ENCODE results near the gene ZAR1L.

ZAR1L gene

DNA sequence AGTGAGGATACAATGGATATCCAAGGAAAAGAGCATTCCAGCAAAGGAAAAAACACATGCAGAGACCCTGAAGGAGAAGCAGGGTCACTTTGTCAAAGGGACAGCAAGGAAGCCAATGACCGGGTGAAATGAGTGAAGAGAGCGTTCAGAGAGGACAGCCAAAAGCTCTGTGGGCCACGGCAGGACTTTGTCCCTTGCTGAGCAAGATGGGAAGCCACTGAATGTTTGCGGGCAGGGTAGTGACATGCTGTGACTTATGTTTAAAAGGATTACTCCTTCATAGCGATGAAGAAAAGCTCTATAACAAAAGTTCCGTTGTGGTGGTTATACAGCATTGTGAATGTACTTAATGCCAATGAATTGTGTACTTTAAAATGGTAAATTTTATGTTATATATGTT lies 16.5 kb downstream of the ZAR1L start:
- peaks cover 3% of the 10 kb centered on the region for H3K36me3 ChIP-seq (ENCODE audit: control insufficient read depth, insufficient read depth, low read length)
- H3K4me3 ChIP-seq (ENCODE audit: low read length): no peak overlapping the region
- H3K9me3 ChIP-seq (ENCODE audit: control insufficient read depth, low read length): no peaks in the 10 kb centered on the region
- H3K4me1 ChIP-seq (ENCODE audit: control insufficient read depth, insufficient read depth, low read length): no peaks in the 10 kb centered on the region
- no peak overlapping the region for H3K9ac ChIP-seq (ENCODE audit: low read length)
- H3K27me3 ChIP-seq (ENCODE audit: control insufficient read depth, insufficient read depth, low read length): no peaks in the 10 kb centered on the region

DNA sequence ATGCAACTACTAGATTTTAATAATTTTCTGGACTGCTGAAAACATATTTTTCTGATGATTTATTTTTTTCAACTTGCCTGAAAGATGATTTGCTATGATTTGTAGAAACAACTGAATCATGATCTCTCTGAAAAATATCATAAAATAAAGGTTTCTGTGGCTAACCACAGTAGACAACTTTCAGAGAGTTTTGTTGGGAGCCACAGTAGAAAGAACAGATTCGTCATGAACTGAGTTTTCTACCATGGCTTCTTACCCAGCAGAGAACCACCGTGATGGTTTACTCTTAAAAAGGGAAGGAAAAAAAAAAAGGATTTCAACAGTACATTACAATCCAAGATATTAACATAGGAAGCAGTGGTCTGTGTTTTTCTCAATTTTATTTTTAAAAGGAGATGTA lies 18.0 kb downstream of the ZAR1L start:
- no peaks in the 10 kb centered on the region for H3K9me3 ChIP-seq (ENCODE audit: control insufficient read depth, low read length)
- H3K27me3 ChIP-seq (ENCODE audit: control insufficient read depth, insufficient read depth, low read length): no peaks in the 10 kb centered on the region
- H3K4me1 ChIP-seq (ENCODE audit: control insufficient read depth, insufficient read depth, low read length): no peaks in the 10 kb centered on the region
- H3K36me3 ChIP-seq (ENCODE audit: control insufficient read depth, insufficient read depth, low read length): peaks cover 3% of the 10 kb centered on the region
- H3K9ac ChIP-seq (ENCODE audit: low read length): no peak overlapping the region
- no peak overlapping the region for H3K4me3 ChIP-seq (ENCODE audit: low read length)

- Histone ChIP-seq H3K9me3 (ENCODE audit: control insufficient read depth, low read length) (no peaks in the 10 kb centered on the region), H3K4me1 (ENCODE audit: control insufficient read depth, insufficient read depth, low read length) (peaks cover 6% of the 10 kb centered on the region), H3K9ac (ENCODE audit: low read length) (no peak overlapping the region), H3K27me3 (ENCODE audit: control insufficient read depth, insufficient read depth, low read length) (no peaks in the 10 kb centered on the region), H3K4me3 (ENCODE audit: low read length) (no peak overlapping the region), H3K36me3 (ENCODE audit: control insufficient read depth, insufficient read depth, low read length) (no peaks in the 10 kb centered on the region)
Observed at GRCh38 chr13:32285633-32285965, 29.6 kb downstream of the ZAR1L start.

- Histone ChIP-seq H3K4me3 (ENCODE audit: low read length) (no peak overlapping the region), H3K36me3 (ENCODE audit: control insufficient read depth, insufficient read depth, low read length) (no peaks in the 10 kb centered on the region), H3K27me3 (ENCODE audit: control insufficient read depth, insufficient read depth, low read length) (no peaks in the 10 kb centered on the region), H3K4me1 (ENCODE audit: control insufficient read depth, insufficient read depth, low read length) (peaks cover 6% of the 10 kb centered on the region), H3K9me3 (ENCODE audit: control insufficient read depth, low read length) (no peaks in the 10 kb centered on the region), H3K9ac (ENCODE audit: low read length) (no peak overlapping the region)
Observed at GRCh38 chr13:32284927-32285632, 30.1 kb downstream of the ZAR1L start.

DNA sequence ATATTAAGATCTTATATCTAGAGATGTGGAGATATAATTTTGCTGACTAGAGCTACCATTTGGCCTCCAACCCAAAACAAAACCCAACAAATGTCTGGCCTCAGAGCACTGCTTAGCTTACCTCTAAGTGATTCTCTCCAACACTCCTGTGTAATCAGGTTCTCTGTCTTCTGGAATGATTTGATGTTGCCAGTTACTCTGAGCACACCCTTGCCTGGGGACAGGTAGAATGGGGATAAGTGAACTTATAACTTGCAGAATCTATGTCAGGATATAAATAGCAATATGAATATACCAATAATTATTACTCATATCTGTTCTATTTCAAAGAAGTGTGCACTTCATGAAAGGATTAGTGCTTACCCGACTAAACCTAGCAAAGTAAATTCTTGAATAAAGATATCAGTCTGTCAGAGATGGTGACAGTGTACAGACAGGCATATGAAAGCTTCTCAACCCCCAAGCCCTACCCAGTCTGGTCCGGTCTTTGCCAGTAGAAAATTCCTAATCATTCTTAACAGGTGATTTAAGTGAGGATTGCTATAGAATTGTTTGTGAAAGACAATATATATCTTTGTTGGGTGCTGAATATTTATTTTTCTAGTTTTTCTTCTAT lies 33.0 kb downstream of the ZAR1L start:
- Histone ChIP-seq H3K27me3 (ENCODE audit: control insufficient read depth, insufficient read depth, low read length) (no peaks in the 10 kb centered on the region), H3K4me1 (ENCODE audit: control insufficient read depth, insufficient read depth, low read length) (peaks cover 6% of the 10 kb centered on the region), H3K4me3 (ENCODE audit: low read length) (no peak overlapping the region), H3K9ac (ENCODE audit: low read length) (no peak overlapping the region), H3K36me3 (ENCODE audit: control insufficient read depth, insufficient read depth, low read length) (no peaks in the 10 kb centered on the region), H3K9me3 (ENCODE audit: control insufficient read depth, low read length) (no peaks in the 10 kb centered on the region)

DNA sequence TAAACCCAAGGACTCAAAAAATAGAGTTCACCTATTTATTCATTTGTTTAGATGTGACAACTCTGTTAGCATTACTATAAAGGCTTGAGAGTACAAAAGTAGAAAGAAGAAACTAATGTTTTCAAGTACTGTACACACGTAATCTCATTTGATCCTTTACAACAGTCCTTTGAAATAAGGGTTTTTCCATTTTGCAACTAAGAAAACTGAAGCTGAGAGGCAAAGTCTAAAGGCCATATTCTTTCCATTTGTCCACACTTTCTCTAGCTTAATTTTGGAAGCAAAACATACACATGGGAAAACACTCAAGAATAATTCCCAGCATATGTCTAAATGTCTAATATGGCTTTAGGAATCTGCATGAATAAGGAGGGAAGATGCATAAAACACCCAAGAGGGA lies 34.1 kb downstream of the ZAR1L start:
- H3K4me3 ChIP-seq (ENCODE audit: low read length): no peak overlapping the region
- no peaks in the 10 kb centered on the region for H3K36me3 ChIP-seq (ENCODE audit: control insufficient read depth, insufficient read depth, low read length)
- H3K4me1 ChIP-seq (ENCODE audit: control insufficient read depth, insufficient read depth, low read length): peaks cover 6% of the 10 kb centered on the region
- no peaks in the 10 kb centered on the region for H3K27me3 ChIP-seq (ENCODE audit: control insufficient read depth, insufficient read depth, low read length)
- no peak overlapping the region for H3K9ac ChIP-seq (ENCODE audit: low read length)
- H3K9me3 ChIP-seq (ENCODE audit: control insufficient read depth, low read length): no peaks in the 10 kb centered on the region

DNA sequence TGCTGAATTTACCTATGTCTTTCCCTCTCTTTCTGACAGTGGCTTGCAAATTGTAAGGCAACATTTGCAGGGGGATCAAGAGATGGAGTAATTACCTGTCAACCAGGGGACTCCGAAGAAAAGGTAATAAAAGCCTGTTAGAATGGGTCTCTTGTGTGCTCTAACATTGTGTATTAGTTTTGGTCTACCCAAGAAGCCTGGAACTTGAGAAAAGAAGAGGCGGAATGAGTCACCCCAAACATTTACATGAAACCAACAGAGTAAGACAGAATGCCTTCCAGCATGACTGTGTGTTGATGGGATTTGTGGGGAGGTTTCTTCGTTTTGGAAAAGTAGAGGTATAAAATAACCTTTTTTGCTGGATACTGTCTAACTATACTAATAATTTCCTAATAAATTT lies 36.7 kb downstream of the ZAR1L start:
- Histone ChIP-seq H3K4me3 (ENCODE audit: low read length) (no peak overlapping the region), H3K27me3 (ENCODE audit: control insufficient read depth, insufficient read depth, low read length) (no peaks in the 10 kb centered on the region), H3K4me1 (ENCODE audit: control insufficient read depth, insufficient read depth, low read length) (no peaks in the 10 kb centered on the region), H3K9ac (ENCODE audit: low read length) (no peak overlapping the region), H3K36me3 (ENCODE audit: control insufficient read depth, insufficient read depth, low read length) (no peaks in the 10 kb centered on the region), H3K9me3 (ENCODE audit: control insufficient read depth, low read length) (no peaks in the 10 kb centered on the region)

- H3K4me1 ChIP-seq (ENCODE audit: control insufficient read depth, insufficient read depth, low read length): no peaks in the 10 kb centered on the region
- H3K9ac ChIP-seq (ENCODE audit: low read length): no peak overlapping the region
- no peaks in the 10 kb centered on the region for H3K36me3 ChIP-seq (ENCODE audit: control insufficient read depth, insufficient read depth, low read length)
- H3K9me3 ChIP-seq (ENCODE audit: control insufficient read depth, low read length): no peaks in the 10 kb centered on the region
- no peaks in the 10 kb centered on the region for H3K27me3 ChIP-seq (ENCODE audit: control insufficient read depth, insufficient read depth, low read length)
- H3K4me3 ChIP-seq (ENCODE audit: low read length): no peak overlapping the region
Observed at GRCh38 chr13:32277839-32278238, 37.3 kb downstream of the ZAR1L start.

DNA sequence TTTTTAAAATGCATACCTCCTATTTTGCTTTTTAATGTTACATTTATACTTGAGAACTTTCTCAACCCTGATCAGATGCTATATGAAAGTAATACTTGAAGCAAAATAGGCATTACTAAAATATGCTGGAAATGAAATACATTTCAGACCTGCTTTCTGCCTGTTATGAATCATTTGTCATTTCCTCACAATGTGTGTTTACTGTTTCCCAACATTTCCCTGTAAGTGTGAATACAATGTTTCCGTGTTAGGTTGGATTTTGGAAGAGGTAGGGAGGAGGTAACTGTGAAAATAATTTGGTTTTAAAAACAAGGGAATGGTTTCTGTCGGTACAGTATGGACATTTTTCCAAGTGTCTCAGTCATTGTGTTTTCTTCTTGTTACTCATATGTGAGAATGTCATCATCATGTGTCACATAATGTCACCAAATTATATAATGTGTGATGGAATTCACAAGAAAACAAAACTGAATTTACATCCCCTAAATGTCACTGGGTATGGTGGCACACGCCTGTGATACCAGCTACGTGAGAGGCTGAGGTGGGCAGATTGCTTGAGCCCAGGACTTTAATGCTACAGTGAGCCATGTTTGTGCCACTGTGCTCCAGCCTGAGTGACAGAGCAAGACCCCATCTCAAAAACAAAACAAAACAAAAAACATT lies 43.0 kb downstream of the ZAR1L start:
- H3K36me3 ChIP-seq (ENCODE audit: control insufficient read depth, insufficient read depth, low read length): no peaks in the 10 kb centered on the region
- H3K4me3 ChIP-seq (ENCODE audit: low read length): no peak overlapping the region
- H3K9ac ChIP-seq (ENCODE audit: low read length): no peak overlapping the region

DNA sequence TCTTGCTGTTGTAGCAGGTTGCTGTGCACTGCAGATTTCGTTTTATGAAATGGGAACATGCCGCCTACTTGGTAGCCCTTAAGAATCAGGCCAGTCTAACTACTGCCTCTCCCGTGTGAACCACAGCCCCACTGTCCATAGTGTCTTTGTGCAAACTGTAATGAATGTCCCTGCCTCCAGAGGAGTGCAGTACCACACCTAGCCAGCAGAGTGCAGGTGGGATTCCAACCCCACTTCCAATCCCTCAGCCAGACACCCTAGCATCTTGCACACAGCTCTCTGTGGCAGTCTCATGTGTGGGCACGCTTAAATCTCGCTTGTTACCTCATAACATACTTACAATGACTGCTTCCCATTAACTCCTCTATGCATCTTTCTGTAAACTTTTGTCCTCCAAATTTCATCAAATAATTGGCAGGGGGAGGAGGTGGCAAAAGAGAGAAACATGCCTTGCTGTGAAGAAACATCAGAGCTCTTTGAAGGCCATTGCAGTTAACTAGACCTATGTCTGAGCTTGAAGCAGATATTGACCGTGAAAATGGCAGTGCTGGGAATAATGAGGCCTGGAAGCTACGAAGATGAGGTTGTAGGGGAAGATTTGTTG lies 47.2 kb downstream of the ZAR1L start:
- Histone ChIP-seq H3K4me1 (ENCODE audit: control insufficient read depth, insufficient read depth, low read length) (no peaks in the 10 kb centered on the region), H3K36me3 (ENCODE audit: control insufficient read depth, insufficient read depth, low read length) (no peaks in the 10 kb centered on the region), H3K27me3 (ENCODE audit: control insufficient read depth, insufficient read depth, low read length) (no peaks in the 10 kb centered on the region), H3K9me3 (ENCODE audit: control insufficient read depth, low read length) (no peaks in the 10 kb centered on the region), H3K9ac (ENCODE audit: low read length) (no peak overlapping the region), H3K4me3 (ENCODE audit: low read length) (no peak overlapping the region)

More for the DNA sequence above, 43.0 kb downstream of the ZAR1L start:
- Histone ChIP-seq H3K9me3 (ENCODE audit: control insufficient read depth, low read length) (no peaks in the 10 kb centered on the region), H3K4me1 (ENCODE audit: control insufficient read depth, insufficient read depth, low read length) (no peaks in the 10 kb centered on the region), H3K27me3 (ENCODE audit: control insufficient read depth, insufficient read depth, low read length) (no peaks in the 10 kb centered on the region)

DNA sequence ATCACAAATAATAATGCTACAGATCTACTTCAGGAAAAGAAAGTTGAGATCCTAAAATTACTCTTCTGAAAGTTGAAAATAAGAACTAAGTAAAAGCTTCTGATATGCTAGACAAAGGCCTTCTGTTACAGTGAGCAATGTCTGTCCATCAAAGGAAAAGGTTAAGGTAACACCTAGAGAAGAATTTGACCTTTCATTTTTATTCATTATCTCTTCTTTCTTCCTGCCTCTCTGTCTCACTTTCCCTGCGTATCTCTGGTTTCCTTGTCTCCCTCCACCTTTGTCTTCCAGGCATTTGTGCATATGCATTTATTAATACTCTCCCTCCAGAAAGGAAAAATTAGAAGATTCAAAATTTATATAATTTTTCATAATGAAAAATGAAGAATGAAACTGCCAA lies 49.0 kb downstream of the ZAR1L start:
- Histone ChIP-seq H3K36me3 (ENCODE audit: control insufficient read depth, insufficient read depth, low read length) (no peaks in the 10 kb centered on the region), H3K4me1 (ENCODE audit: control insufficient read depth, insufficient read depth, low read length) (no peaks in the 10 kb centered on the region), H3K27me3 (ENCODE audit: control insufficient read depth, insufficient read depth, low read length) (no peaks in the 10 kb centered on the region), H3K9me3 (ENCODE audit: control insufficient read depth, low read length) (no peaks in the 10 kb centered on the region), H3K4me3 (ENCODE audit: low read length) (no peak overlapping the region), H3K9ac (ENCODE audit: low read length) (no peak overlapping the region)

DNA sequence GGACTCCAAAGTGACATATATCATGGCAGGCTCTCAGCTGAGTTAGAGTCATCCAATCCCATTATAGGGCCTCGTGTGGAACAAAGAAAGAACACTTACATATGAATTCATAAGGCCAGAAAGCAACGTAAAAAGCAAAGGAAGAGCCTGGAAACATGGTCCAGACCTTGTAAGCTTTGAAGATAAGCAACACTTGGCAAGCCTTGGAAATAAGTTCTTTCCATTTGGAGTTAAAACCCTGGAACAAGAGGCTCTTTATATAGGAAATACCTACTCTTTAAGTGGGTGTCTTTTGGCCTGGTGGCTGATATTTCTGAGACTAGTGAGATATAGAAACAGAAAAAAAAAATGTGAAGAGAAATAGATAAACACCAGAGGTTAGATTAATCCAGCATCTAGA lies 49.4 kb downstream of the ZAR1L start:
- H3K4me3 ChIP-seq (ENCODE audit: low read length): no peak overlapping the region
- no peaks in the 10 kb centered on the region for H3K36me3 ChIP-seq (ENCODE audit: control insufficient read depth, insufficient read depth, low read length)
- H3K27me3 ChIP-seq (ENCODE audit: control insufficient read depth, insufficient read depth, low read length): no peaks in the 10 kb centered on the region
- H3K4me1 ChIP-seq (ENCODE audit: control insufficient read depth, insufficient read depth, low read length): no peaks in the 10 kb centered on the region
- no peak overlapping the region for H3K9ac ChIP-seq (ENCODE audit: low read length)
- no peaks in the 10 kb centered on the region for H3K9me3 ChIP-seq (ENCODE audit: control insufficient read depth, low read length)

Data from mucosa of stomach (tissue), 1 donor.